GM18499 (cell line): ENCODE data around the gene LRRC28.
A peak's percentile ranks its signal among the peaks of the same experiment; 100 is the strongest.
"Not testable (repeated sequence)": the region's sequence is repeated elsewhere in the genome, so short reads cannot be mapped to it uniquely, and the experiment has no call there.

Experiments
- ATAC-seq: cut with Tn5 transposase; IDR thresholded peaks from one replicate; pipeline ENCODE4 v1.9.1; 2021; ENCODE audit warnings: moderate number of reproducible peaks; ENCODE audit not compliant: insufficient read depth, unreplicated experiment

The LRRC28 gene

GRCh38 chr15:99250857-99251841 lies at the start of gene LRRC28:
Gene LRRC28 (plus strand): TSS chr15:99251481. CDS start chr15:99255958, 4,477 bp downstream.
- ATAC-seq, result peak; percentile 93

- ATAC-seq, result no peak
Measured at GRCh38 chr15:99202176-99202552, 49.1 kb upstream of the LRRC28 start.

DNA sequence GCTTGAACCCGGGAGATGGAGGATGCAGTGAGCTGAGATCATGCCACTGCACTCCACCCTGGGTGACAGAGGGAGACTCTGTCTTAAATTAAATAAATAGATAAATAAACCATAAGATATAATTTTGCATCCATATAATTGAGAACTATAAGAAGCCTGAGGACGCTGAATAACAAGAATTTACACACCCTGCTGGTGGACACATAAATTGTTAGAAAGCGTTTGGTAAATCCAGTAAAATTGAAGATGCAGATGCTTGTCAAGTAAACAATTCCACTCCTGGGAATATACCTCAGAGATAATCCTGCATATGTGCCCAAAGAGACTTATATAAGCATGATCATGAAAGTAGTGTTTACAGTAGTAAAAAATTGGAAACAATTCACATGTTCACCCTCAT lies 43.6 kb upstream of the LRRC28 start:
- ATAC-seq, result no peak

DNA sequence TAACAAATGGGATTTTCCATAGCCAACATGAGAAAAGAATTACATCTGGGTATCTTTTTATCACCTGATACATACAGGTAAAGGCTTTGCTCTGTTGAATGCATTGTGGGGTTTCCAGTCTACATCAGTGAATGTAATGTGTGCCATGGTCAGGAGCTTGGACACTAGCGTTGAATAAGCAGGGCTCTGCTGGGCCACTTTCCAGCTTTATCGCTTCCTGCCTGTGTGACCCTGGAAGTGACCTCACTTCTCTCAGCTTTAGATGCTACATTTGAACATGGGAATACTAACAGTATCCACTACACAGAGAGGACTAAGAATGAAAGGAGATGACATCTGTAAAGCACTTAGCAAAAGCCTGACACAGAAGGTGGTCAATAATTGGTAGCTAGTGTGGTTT lies 42.0 kb upstream of the LRRC28 start:
- ATAC-seq, result no peak

- ATAC-seq, result no peak
Measured at GRCh38 chr15:99210334-99210733, 40.9 kb upstream of the LRRC28 start.

DNA sequence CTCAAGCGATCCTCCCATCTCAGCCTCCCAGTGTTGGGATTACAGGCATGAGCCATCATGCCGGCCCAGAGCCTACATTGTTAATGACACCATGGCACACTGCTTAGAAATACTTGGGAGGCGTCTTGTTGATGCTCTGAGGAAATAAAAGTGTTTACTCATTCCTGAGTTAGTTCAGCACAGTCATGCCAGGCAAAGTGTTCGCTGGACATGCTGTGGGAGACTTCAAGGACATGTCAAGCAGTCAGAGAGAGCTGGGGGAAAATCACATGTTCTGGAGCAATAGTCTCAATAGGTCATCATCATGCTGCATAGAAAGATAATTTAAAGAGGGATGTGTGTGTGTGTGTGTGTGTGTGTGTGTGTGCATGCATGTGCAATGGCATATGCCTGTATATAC lies 39.4 kb upstream of the LRRC28 start:
- no peak for ATAC-seq

DNA sequence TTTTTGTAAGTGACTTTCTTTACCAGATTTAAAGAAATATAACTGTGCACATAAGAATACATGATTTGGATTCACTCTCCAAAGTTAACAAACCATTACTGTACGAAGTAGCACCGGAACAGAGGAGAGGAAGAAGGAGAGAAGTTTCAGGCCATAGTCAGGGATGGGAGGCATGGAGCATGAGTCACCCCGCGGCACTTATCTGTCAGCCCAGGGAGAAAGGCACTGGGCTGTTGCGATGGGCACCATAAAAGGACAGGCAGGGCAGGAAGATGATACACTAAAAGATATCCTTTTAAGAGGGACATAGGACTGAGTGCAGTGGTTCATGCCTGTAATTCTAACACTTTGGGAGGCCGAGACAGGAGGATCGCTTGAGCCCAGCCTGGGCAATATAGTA lies 38.9 kb upstream of the LRRC28 start:
- ATAC-seq, result no peak

- no peak for ATAC-seq
Measured at GRCh38 chr15:99213187-99213811, 38.0 kb upstream of the LRRC28 start.

GRCh38 chr15:99224372-99225214 lies 26.7 kb upstream of the LRRC28 start:
- no peak for ATAC-seq

- ATAC-seq, result no peak
Measured at GRCh38 chr15:99226802-99227201, 24.5 kb upstream of the LRRC28 start.

GRCh38 chr15:99228120-99228770 lies 23.0 kb upstream of the LRRC28 start:
- no peak for ATAC-seq

GRCh38 chr15:99230867-99231266 lies 20.4 kb upstream of the LRRC28 start:
- no peak for ATAC-seq

DNA sequence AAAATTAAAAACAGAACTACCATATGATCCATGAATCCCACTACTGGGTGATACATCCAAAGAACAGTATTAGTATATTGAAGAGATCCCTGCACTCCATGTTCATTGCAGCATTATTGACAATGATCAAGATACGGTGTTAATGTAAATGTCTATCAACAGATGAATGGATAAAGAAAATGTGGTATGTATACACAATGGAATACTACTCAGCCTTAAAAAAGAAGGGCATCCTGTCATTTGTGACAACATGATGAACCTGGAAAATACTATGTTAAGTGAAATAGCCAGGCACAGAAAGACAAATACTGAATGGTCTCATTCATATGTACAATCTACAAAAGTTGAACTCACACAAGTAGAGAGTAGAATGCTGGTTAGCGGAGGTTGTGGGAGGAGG lies 18.5 kb upstream of the LRRC28 start:
- no peak for ATAC-seq

GRCh38 chr15:99234160-99234559 lies 17.1 kb upstream of the LRRC28 start:
- not testable (repeated sequence) for ATAC-seq

- ATAC-seq, result no peak
Measured at GRCh38 chr15:99238849-99239248, 12.4 kb upstream of the LRRC28 start.

GRCh38 chr15:99239545-99240198 lies 11.6 kb upstream of the LRRC28 start:
- peak; percentile 73 for ATAC-seq

GRCh38 chr15:99241752-99242151 lies 9.5 kb upstream of the LRRC28 start:
- ATAC-seq, result no peak

GRCh38 chr15:99244306-99244705 lies 7.0 kb upstream of the LRRC28 start:
- no peak for ATAC-seq

DNA sequence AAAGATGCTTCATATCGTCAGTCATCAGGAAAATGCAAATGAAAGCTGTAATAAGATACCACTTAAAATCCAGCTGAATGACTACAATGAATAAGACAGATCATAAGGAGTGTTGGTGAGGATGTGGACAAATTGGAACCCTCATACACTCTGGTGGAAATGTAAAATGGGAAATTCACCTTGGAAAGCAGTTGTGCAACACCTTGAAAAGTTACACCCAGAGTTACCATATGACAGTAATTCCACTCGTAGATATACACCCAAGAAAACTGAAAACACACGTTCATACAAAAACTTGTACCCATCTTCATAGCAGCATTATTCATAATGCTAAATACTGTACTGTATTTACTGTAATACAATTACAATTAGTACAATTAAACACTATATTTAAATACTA lies 4.2 kb upstream of the LRRC28 start:
- no peak for ATAC-seq
